Activated naive CD8-positive, alpha-beta T cell (primary cell): Measurements from ENCODE around the gene GJA3.

Experiments
- H3K27ac Mint-ChIP-seq: one replicate; pipeline ENCODE4 v1.8.0; 2021; ENCODE audit warnings: mixed read lengths
- H3K27me3 Mint-ChIP-seq: one replicate; pipeline ENCODE4 v1.8.0; 2021; ENCODE audit warnings: mixed read lengths
- H3K36me3 Mint-ChIP-seq: one replicate; pipeline ENCODE4 v1.8.0; 2021; ENCODE audit warnings: mixed read lengths
- H3K4me1 Mint-ChIP-seq: one replicate; pipeline ENCODE4 v1.8.0; 2021; ENCODE audit warnings: low read depth, mixed read lengths
- H3K4me3 Mint-ChIP-seq: one replicate; pipeline ENCODE4 v1.8.0; 2021; ENCODE audit warnings: mild to moderate bottlenecking, mixed read lengths
- H3K9me3 Mint-ChIP-seq: one replicate; pipeline ENCODE4 v1.8.0; 2021; ENCODE audit warnings: low read depth, mixed read lengths

Gene GJA3

GRCh38 chr13:20116213-20116612 lies 44.6 kb downstream of the GJA3 start:
- H3K36me3 Mint-ChIP-seq, result no peaks in the 10 kb centered on the region
- no peaks in the 10 kb centered on the region for H3K9me3 Mint-ChIP-seq
- no peaks in the 10 kb centered on the region for H3K27me3 Mint-ChIP-seq
- peaks cover 19% of the 10 kb centered on the region for H3K4me1 Mint-ChIP-seq
- no peak overlapping the region for H3K4me3 Mint-ChIP-seq
- H3K27ac Mint-ChIP-seq, result no peak overlapping the region

DNA sequence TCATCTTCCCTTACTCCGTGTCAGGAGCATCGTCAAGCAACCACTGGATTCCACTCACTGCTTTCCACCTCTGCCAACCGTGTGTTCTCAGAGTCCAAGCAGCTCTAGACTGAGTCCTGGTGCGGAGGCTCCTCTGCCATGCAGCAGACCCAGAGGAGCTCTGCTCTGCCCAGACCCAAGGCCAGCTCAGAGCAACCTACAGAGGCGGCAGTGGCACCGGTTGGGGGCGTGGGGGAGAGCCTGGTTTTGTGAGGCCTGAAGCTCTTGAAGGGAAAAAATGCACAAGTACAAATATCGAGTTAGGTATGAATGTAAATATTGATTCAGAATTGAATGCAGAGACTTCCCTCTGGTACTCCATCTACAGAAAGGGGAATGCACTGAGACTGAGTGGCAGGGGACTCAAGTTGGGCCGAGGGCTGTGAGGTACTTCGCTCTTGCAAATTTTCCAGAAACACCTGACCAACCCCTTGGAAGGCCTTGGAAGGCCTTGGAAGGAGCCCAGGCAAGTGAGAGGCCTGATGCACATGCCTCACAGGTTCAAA lies 46.7 kb downstream of the GJA3 start:
- Mint-ChIP-seq H3K27me3 (no peaks in the 10 kb centered on the region), H3K4me1 (peaks cover 2% of the 10 kb centered on the region), H3K9me3 (no peaks in the 10 kb centered on the region), H3K4me3 (no peak overlapping the region), H3K36me3 (no peaks in the 10 kb centered on the region), H3K27ac (no peak overlapping the region)

- no peaks in the 10 kb centered on the region for H3K36me3 Mint-ChIP-seq
- H3K4me3 Mint-ChIP-seq, result no peak overlapping the region
- H3K9me3 Mint-ChIP-seq, result no peaks in the 10 kb centered on the region
- H3K27ac Mint-ChIP-seq, result no peak overlapping the region
- H3K4me1 Mint-ChIP-seq, result no peaks in the 10 kb centered on the region
- peaks cover 12% of the 10 kb centered on the region for H3K27me3 Mint-ChIP-seq
These were observed 51.8 kb downstream of the GJA3 start for GRCh38 chr13:20109037-20109436.

GRCh38 chr13:20106742-20107141 lies 54.1 kb downstream of the GJA3 start:
- Mint-ChIP-seq H3K9me3 (no peaks in the 10 kb centered on the region), H3K4me1 (peaks cover 1% of the 10 kb centered on the region), H3K27ac (no peak overlapping the region), H3K4me3 (no peak overlapping the region), H3K27me3 (peaks cover 25% of the 10 kb centered on the region), H3K36me3 (no peaks in the 10 kb centered on the region)

GRCh38 chr13:20105161-20105689 lies 55.6 kb downstream of the GJA3 start:
- Mint-ChIP-seq H3K36me3 (no peaks in the 10 kb centered on the region), H3K9me3 (no peaks in the 10 kb centered on the region), H3K27ac (no peak overlapping the region), H3K4me3 (no peak overlapping the region), H3K4me1 (peaks cover 1% of the 10 kb centered on the region), H3K27me3 (peaks cover 30% of the 10 kb centered on the region)

GRCh38 chr13:20102525-20103180 lies 58.2 kb downstream of the GJA3 start:
- Mint-ChIP-seq H3K27ac (no peak overlapping the region), H3K36me3 (no peaks in the 10 kb centered on the region), H3K4me3 (no peak overlapping the region), H3K4me1 (peaks cover 6% of the 10 kb centered on the region), H3K27me3 (peaks cover 32% of the 10 kb centered on the region), H3K9me3 (no peaks in the 10 kb centered on the region)

GRCh38 chr13:20101467-20102316 lies 59.2 kb downstream of the GJA3 start:
- Mint-ChIP-seq H3K4me3 (no peak overlapping the region), H3K27me3 (peaks cover 32% of the 10 kb centered on the region), H3K36me3 (no peaks in the 10 kb centered on the region), H3K4me1 (peaks cover 6% of the 10 kb centered on the region), H3K9me3 (no peaks in the 10 kb centered on the region), H3K27ac (no peak overlapping the region)

- Mint-ChIP-seq H3K4me1 (peaks cover 6% of the 10 kb centered on the region), H3K9me3 (no peaks in the 10 kb centered on the region), H3K4me3 (no peak overlapping the region), H3K36me3 (no peaks in the 10 kb centered on the region), H3K27ac (no peak overlapping the region), H3K27me3 (peaks cover 22% of the 10 kb centered on the region)
These were observed 61.5 kb downstream of the GJA3 start for GRCh38 chr13:20099319-20099718.

DNA sequence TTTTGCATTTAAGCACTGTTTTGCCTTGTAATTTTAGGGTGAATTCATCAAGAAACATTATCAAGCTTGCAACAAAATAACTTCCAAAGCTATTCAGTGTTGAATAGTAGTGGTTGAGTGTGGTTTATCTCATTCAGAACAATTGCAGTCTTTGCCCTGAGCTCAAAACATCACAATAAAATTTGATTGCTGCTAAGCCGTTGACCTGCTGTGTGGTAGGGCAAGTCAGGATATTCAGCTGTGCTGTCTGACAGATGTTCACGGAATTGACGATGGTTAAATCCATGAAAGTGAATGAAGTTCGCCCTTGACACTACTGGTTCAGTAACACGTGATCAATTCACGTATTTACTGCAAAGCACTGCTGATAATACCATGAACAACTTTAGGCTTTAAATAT lies 66.9 kb downstream of the GJA3 start:
- Mint-ChIP-seq H3K4me3 (no peak overlapping the region), H3K27me3 (peaks cover under 1% of the 10 kb centered on the region), H3K9me3 (no peaks in the 10 kb centered on the region), H3K27ac (no peak overlapping the region), H3K36me3 (no peaks in the 10 kb centered on the region), H3K4me1 (peaks cover 4% of the 10 kb centered on the region)

DNA sequence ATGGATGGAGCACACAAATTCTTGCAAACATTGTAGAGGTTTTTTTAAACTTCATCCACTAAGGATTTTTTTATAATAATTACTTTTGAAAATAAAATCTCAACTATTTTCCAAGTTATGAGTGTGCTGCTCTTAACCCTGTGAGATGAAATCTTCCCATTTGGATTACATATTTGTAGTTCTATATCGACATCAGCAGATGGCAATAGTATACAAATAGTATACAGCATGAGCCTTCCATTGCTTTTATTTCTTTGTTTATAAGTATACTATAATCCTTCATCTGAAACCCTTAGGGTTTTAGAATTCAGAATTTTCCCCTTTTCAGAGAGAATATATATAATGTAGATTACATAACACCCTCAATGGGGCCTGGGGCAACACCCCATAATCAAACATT lies 70.5 kb downstream of the GJA3 start:
- H3K4me3 Mint-ChIP-seq, result no peak overlapping the region
- H3K36me3 Mint-ChIP-seq, result no peaks in the 10 kb centered on the region
- no peak overlapping the region for H3K27ac Mint-ChIP-seq
- no peaks in the 10 kb centered on the region for H3K27me3 Mint-ChIP-seq
- H3K4me1 Mint-ChIP-seq, result no peaks in the 10 kb centered on the region
- H3K9me3 Mint-ChIP-seq, result no peaks in the 10 kb centered on the region
